SK-N-SH (cell line): Measurements from ENCODE around the gene PTCH2. TPM values are rescaled to one million over a fixed set of nuclear protein-coding genes. Genes with fewer than 3 reads are reported as not detected.

Source experiments
- CTCF ChIA-PET: fragments of 300-600, 350-600 bp; formaldehyde crosslinking; extraction: SDS; loops from one replicate; lab custom pipeline; 2021; lab: Yijun Ruan, JAX
- POLR2A ChIA-PET: fragments of 350-600 bp; sonication (Branson Sonifier 250); formaldehyde crosslinking; extraction: SDS; loops from one replicate; lab custom pipeline; 2020; ENCODE audit warnings: antibody characterized with exemption, inconsistent platforms; lab: Yijun Ruan, JAX
- DNase-seq: peaks from one replicate; pipeline ENCODE4 v3.0.0; 2012
- H2AFZ ChIP-seq: fragments of 200-600 bp; sonication (generic); 2 replicates; pipeline ENCODE4 v1.8.1; 2016; ENCODE audit warnings: antibody characterized with exemption, mild to moderate bottlenecking, low read depth
- H3F3A ChIP-seq: fragments of 200-600 bp; sonication (generic); replicated peaks from 2 replicates; pipeline ENCODE3; 2016; ENCODE audit warnings: antibody characterized with exemption, mild to moderate bottlenecking; ENCODE audit not compliant: insufficient read depth
- H3K27ac ChIP-seq, 2 experiments: fragments of 200-500 bp in 1 of 2; fragments of 200-600 bp in 1 of 2; sonication (Bioruptor generic) in 1 of 2; sonication (generic), shearing (Covaris generic) in 1 of 2; 2 replicates each; pipeline versions ENCODE4 v1.5.1 to v1.6.1; 2014 to 2016; ENCODE audit warnings: low read depth in 2 of 2, inconsistent platforms in 1 of 2, low read length in 1 of 2, mild to moderate bottlenecking in 1 of 2, mixed read lengths in 1 of 2
- H3K27me3 ChIP-seq: fragments of 200-600 bp; sonication (generic), shearing (Covaris generic); 2 replicates; pipeline ENCODE4 v1.6.1; 2016; ENCODE audit warnings: mixed run types; ENCODE audit not compliant: insufficient read depth
- H3K36me3 ChIP-seq, 2 experiments: fragments of 200-500 bp in 1 of 2; fragments of 200-600 bp in 1 of 2; sonication (Bioruptor generic) in 1 of 2; sonication (generic) in 1 of 2; replicated peaks in 1 of 2; 2 replicates each; pipeline versions ENCODE3 to v1.5.1; 2014 to 2016; ENCODE audit warnings: low read length in 1 of 2, mild to moderate bottlenecking in 1 of 2; ENCODE audit not compliant: insufficient read depth in 2 of 2, control insufficient read depth in 1 of 2
- H3K4me1 ChIP-seq, 2 experiments: fragments of 200-500 bp in 1 of 2; fragments of 200-600 bp in 1 of 2; sonication (Bioruptor generic) in 1 of 2; sonication (generic), shearing (Covaris generic) in 1 of 2; 2 replicates each; pipeline versions ENCODE4 v1.5.1 to v1.6.1; 2014 to 2016; ENCODE audit warnings: low read depth in 1 of 2, low read length in 1 of 2, mixed run types in 1 of 2; ENCODE audit not compliant: insufficient read depth in 2 of 2, control insufficient read depth in 1 of 2
- H3K4me2 ChIP-seq: fragments of 200-600 bp; sonication (generic), shearing (Covaris generic); 2 replicates; pipeline ENCODE4 v1.6.1; 2017; ENCODE audit warnings: mixed run types
- H3K4me3 ChIP-seq, 2 experiments: fragments of 200-500 bp in 1 of 2; fragments of 200-600 bp in 1 of 2; sonication (Bioruptor generic) in 1 of 2; sonication (generic), shearing (Covaris generic) in 1 of 2; 2 replicates each; pipeline versions ENCODE4 v1.5.1 to v1.8.1; 2014 to 2016; ENCODE audit warnings: low read depth in 2 of 2, inconsistent platforms in 1 of 2, low read length in 1 of 2, mild to moderate bottlenecking in 1 of 2, mixed read lengths in 1 of 2, moderate library complexity in 1 of 2
- H3K79me2 ChIP-seq: fragments of 200-600 bp; sonication (generic); 2 replicates; pipeline ENCODE4 v1.8.1; 2017; ENCODE audit warnings: mild to moderate bottlenecking; ENCODE audit not compliant: insufficient read depth
- H3K9ac ChIP-seq: fragments of 200-600 bp; sonication (generic); 2 replicates; pipeline ENCODE4 v1.6.1; 2017; ENCODE audit warnings: mixed run types
- H3K9me2 ChIP-seq: fragments of 200-600 bp; sonication (generic); 2 replicates; pipeline ENCODE4 v1.6.1; 2017; ENCODE audit warnings: mixed run types
- H3K9me3 ChIP-seq: fragments of 200-600 bp; sonication (generic); 2 replicates; pipeline ENCODE4 v1.6.1; 2017; ENCODE audit warnings: mixed run types, mild to moderate bottlenecking, moderate library complexity
- H4K20me1 ChIP-seq: fragments of 200-600 bp; sonication (generic); 2 replicates; pipeline ENCODE4 v1.6.1; 2017; ENCODE audit warnings: mild to moderate bottlenecking, mixed run types; ENCODE audit not compliant: insufficient read depth
- CHD2 ChIP-seq: fragments of 150-350 bp; IDR thresholded peaks from 2 replicates; pipeline ENCODE4 v1.6.1; 2018; ENCODE audit warnings: low read length; ENCODE audit not compliant: partially characterized antibody
- ELF1 ChIP-seq: IDR thresholded peaks from 2 replicates; pipeline ENCODE4 v1.4.0; 2012
- FOSL2 ChIP-seq: IDR thresholded peaks from 2 replicates; pipeline ENCODE4 v1.4.0; 2012; ENCODE audit warnings: low read depth, mild to moderate bottlenecking, moderate library complexity, borderline replicate concordance
- FOXJ3 ChIP-seq: sonication (generic); formaldehyde crosslinking; IDR thresholded peaks from 2 replicates; pipeline ENCODE4 v1.5.1; 2020; ENCODE audit warnings: mild to moderate bottlenecking, missing genetic modification reagents
- FOXM1 ChIP-seq: IDR thresholded peaks from 2 replicates; pipeline ENCODE4 v1.4.0; 2012; ENCODE audit warnings: low read depth, mild to moderate bottlenecking
- GABPA ChIP-seq: IDR thresholded peaks from 2 replicates; pipeline ENCODE4 v1.4.0; 2012; ENCODE audit warnings: low read depth, mild to moderate bottlenecking
- GATA2 ChIP-seq: sonication (generic); formaldehyde crosslinking; IDR thresholded peaks from 2 replicates; pipeline ENCODE4 v1.5.0; 2020; ENCODE audit warnings: mild to moderate bottlenecking, missing genetic modification reagents
- IRF3 ChIP-seq: fragments of 150-350 bp; IDR thresholded peaks from 2 replicates; pipeline ENCODE4 v1.6.1; 2016; ENCODE audit warnings: mild to moderate bottlenecking, low read depth, low read length
- MXI1 ChIP-seq: IDR thresholded peaks from 2 replicates; pipeline ENCODE4 v1.6.1; 2012; ENCODE audit warnings: mild to moderate bottlenecking, low read depth, low read length, improper control_type of control experiment
- NRF1 ChIP-seq: IDR thresholded peaks from 2 replicates; pipeline ENCODE4 v1.6.1; 2012; ENCODE audit warnings: low read depth, mild to moderate bottlenecking, low read length
- PBX3 ChIP-seq: IDR thresholded peaks from 2 replicates; pipeline ENCODE4; 2012
- POLR2AphosphoS5 ChIP-seq: IDR thresholded peaks from 2 replicates; pipeline ENCODE4 v1.6.1; 2012; ENCODE audit warnings: low read depth, low read length
- RCOR1 ChIP-seq: fragments of 150-350 bp; IDR thresholded peaks from 2 replicates; pipeline ENCODE4 v1.6.1; 2017; ENCODE audit warnings: antibody characterized with exemption, low read length
- RXRA ChIP-seq: IDR thresholded peaks from 2 replicates; pipeline ENCODE4 v1.4.0; 2012; ENCODE audit warnings: low read depth, mild to moderate bottlenecking, borderline replicate concordance
- SMC3 ChIP-seq: IDR thresholded peaks from 2 replicates; pipeline ENCODE4 v1.6.1; 2012; ENCODE audit warnings: low read depth, low read length, improper control_type of control experiment
- TAF1 ChIP-seq: IDR thresholded peaks from 2 replicates; pipeline ENCODE4 v1.6.1; 2012; ENCODE audit warnings: low read depth, mild to moderate bottlenecking, low read length, moderate library complexity, borderline replicate concordance
- USF2 ChIP-seq: fragments of 150-350 bp; IDR thresholded peaks from 2 replicates; pipeline ENCODE4 v1.6.1; 2017; ENCODE audit warnings: antibody characterized with exemption, low read length, low read depth, borderline replicate concordance
- whole genome bisulfite sequencing: methylation state at CpG from one replicate; pipeline ENCODE4 v1.1.6; 2017; ENCODE audit warnings: low lambda C conversion rate; 5-methylcytosine and 5-hydroxymethylcytosine counted together
- polyA plus RNA-seq, 3 experiments: library from polyadenylated mRNA; depleted of rRNA; stranded (reverse); fragments of >200 nt; gene quantifications; 2 replicates each; pipeline ENCODE4 v1.2.3, GENCODE V29; 2012

PTCH2 gene
- polyA plus RNA-seq, 1 of the 3 experiments (the other 2 are of a cell fraction), result 1.2 TPM

- no peak for TF ChIP-seq PBX3
- TF ChIP-seq GABPA, result no peak
- no peak for TF ChIP-seq POLR2AphosphoS5
- TF ChIP-seq RXRA, result no peak
- TF ChIP-seq FOSL2, result no peak
- TF ChIP-seq ELF1, result no peak
- TF ChIP-seq TAF1, result no peak
- TF ChIP-seq USF2, result no peak
- no peak for TF ChIP-seq CHD2
- no peak for TF ChIP-seq NRF1
- TF ChIP-seq, all 33 proteins: peak for 0
Measured at GRCh38 chr1:44885406-44885805, 42.4 kb upstream of the PTCH2 start (continued).

GRCh38 chr1:44884746-44885145 lies 41.7 kb upstream of the PTCH2 start:
- H3K79me2 ChIP-seq, result no peaks in the 10 kb centered on the region
- no peak for TF ChIP-seq GABPA
- no peak for TF ChIP-seq MXI1
- no peak for TF ChIP-seq RCOR1
- no peak for TF ChIP-seq FOXM1
- TF ChIP-seq CHD2, result no peak
- TF ChIP-seq FOXJ3 (CRISPR knock-in tag), result no peak
- TF ChIP-seq GATA2, result no peak
- no peak for TF ChIP-seq IRF3
- no peak for TF ChIP-seq SMC3
- H3K27ac ChIP-seq, result no peak overlapping the region
- H2AFZ ChIP-seq, result no peak overlapping the region
- H3K4me1 ChIP-seq, result no peaks in the 10 kb centered on the region; a peak in 1 of 4 replicates
- no peak for DNase-seq
- no peaks in the 10 kb centered on the region for H3K9me2 ChIP-seq
- H3K9ac ChIP-seq, result no peak overlapping the region
- H3K36me3 ChIP-seq, result peaks cover 2 to 28% of the 10 kb centered on the region in 2 experiments
- no peaks in the 10 kb centered on the region for H3K27me3 ChIP-seq
- ChIA-PET POLR2A (no interaction called here), CTCF (interaction anchor here (1.5 kb wide), 1 partner anchor 16 kb away, joined by 5 read pairs; no protein-coding TSS in a partner anchor)
- H3K9me3 ChIP-seq, result no peaks in the 10 kb centered on the region
- no peak overlapping the region for H3K4me3 ChIP-seq
- 70% methylated on average over 2 of the region's 2 CpGs for WGBS
- H4K20me1 ChIP-seq, result no peaks in the 10 kb centered on the region
- H3K4me2 ChIP-seq, result no peak overlapping the region
- no peaks in the 10 kb centered on the region for H3F3A ChIP-seq
